HepG2 (cell line): Measurements from ENCODE around the gene STK24.

Experiments used
- ATF7 ChIP-seq, 2 experiments: fragments of 450-650 bp in 1 of 2; sonication (generic) in 1 of 2; formaldehyde crosslinking in 1 of 2; IDR thresholded peaks; 2 replicates each; pipeline versions ENCODE4 v1.4.0 to v1.6.1; 2016 to 2020; ENCODE audit warnings: antibody characterized with exemption in 1 of 2, mild to moderate bottlenecking in 1 of 2, missing genetic modification reagents in 1 of 2
- ATF7-NPFF ChIP-seq: sonication (generic); formaldehyde crosslinking; IDR thresholded peaks from 2 replicates; pipeline ENCODE4 v1.8.1; 2023; ENCODE audit warnings: mild to moderate bottlenecking, low read depth, missing genetic modification reagents, moderate library complexity
- ATM ChIP-seq: fragments of 450-650 bp; IDR thresholded peaks from 2 replicates; pipeline ENCODE4 v1.7.1; 2017; ENCODE audit warnings: mild to moderate bottlenecking, borderline replicate concordance
- EZH2 ChIP-seq: conservative IDR thresholded peaks from 2 replicates; pipeline ENCODE4 v1.6.1; 2012; ENCODE audit warnings: mild to moderate bottlenecking, low read depth, low read length, moderate library complexity
- FLYWCH1 ChIP-seq: sonication (generic); formaldehyde crosslinking; IDR thresholded peaks from 2 replicates; pipeline ENCODE4 v1.8.1; 2023; ENCODE audit warnings: mild to moderate bottlenecking, missing genetic modification reagents
- FOXK1 ChIP-seq: sonication (generic); formaldehyde crosslinking; IDR thresholded peaks from 2 replicates; pipeline ENCODE4 v1.4.0; 2020; ENCODE audit warnings: low read depth, missing genetic modification reagents, borderline replicate concordance
- NFE2L2 ChIP-seq: fragments of 150-350 bp; IDR thresholded peaks from 2 replicates; pipeline ENCODE4 v1.6.1; 2014; ENCODE audit warnings: low read length
- PHF8 ChIP-seq: sonication (generic); formaldehyde crosslinking; IDR thresholded peaks from 2 replicates; pipeline ENCODE4 v1.5.0; 2020; ENCODE audit warnings: missing genetic modification reagents
- PRDM15 ChIP-seq: sonication (generic); formaldehyde crosslinking; IDR thresholded peaks from 2 replicates; pipeline ENCODE4 v1.4.0; 2020; ENCODE audit warnings: missing genetic modification reagents
- RBFOX2 ChIP-seq: fragments of 200-400 bp; formaldehyde crosslinking; IDR thresholded peaks from 2 replicates; pipeline ENCODE4 v1.6.1; 2017; ENCODE audit warnings: low read depth, mild to moderate bottlenecking, low read length
- RXRA ChIP-seq: sonication (generic); formaldehyde crosslinking; IDR thresholded peaks from 2 replicates; pipeline ENCODE4 v1.5.1; 2020; ENCODE audit warnings: missing genetic modification reagents
- ZBTB26 ChIP-seq: IDR thresholded peaks from 2 replicates; pipeline ENCODE4 v1.6.1; 2016; ENCODE audit warnings: missing compliant biosample characterization, missing genetic modification reagents, borderline replicate concordance
- ZNF737 ChIP-seq: sonication (generic); formaldehyde crosslinking; IDR thresholded peaks from 2 replicates; pipeline ENCODE4 v1.5.0; 2020; ENCODE audit warnings: missing genetic modification reagents, mild to moderate bottlenecking, borderline replicate concordance
- TF ChIP-seq, protein P1 (sequence below): sonication (generic); formaldehyde crosslinking; IDR thresholded peaks from 2 replicates; pipeline ENCODE4 v1.5.0; 2020; ENCODE audit warnings: mild to moderate bottlenecking, missing genetic modification reagents, moderate library complexity

- TF ChIP-seq, protein P1, sequence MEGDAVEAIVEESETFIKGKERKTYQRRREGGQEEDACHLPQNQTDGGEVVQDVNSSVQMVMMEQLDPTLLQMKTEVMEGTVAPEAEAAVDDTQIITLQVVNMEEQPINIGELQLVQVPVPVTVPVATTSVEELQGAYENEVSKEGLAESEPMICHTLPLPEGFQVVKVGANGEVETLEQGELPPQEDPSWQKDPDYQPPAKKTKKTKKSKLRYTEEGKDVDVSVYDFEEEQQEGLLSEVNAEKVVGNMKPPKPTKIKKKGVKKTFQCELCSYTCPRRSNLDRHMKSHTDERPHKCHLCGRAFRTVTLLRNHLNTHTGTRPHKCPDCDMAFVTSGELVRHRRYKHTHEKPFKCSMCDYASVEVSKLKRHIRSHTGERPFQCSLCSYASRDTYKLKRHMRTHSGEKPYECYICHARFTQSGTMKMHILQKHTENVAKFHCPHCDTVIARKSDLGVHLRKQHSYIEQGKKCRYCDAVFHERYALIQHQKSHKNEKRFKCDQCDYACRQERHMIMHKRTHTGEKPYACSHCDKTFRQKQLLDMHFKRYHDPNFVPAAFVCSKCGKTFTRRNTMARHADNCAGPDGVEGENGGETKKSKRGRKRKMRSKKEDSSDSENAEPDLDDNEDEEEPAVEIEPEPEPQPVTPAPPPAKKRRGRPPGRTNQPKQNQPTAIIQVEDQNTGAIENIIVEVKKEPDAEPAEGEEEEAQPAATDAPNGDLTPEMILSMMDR (CRISPR knock-in tag) = no peak
- no peak for TF ChIP-seq PRDM15 (CRISPR knock-in tag)
- TF ChIP-seq FOXK1 (CRISPR knock-in tag) = no peak
- TF ChIP-seq RBFOX2 = no peak
- TF ChIP-seq EZH2 = no peak
- TF ChIP-seq ATF7 (IDR thresholded peaks at IDR 0.05) = no peak
- no peak for TF ChIP-seq ATF7 (CRISPR knock-in tag; IDR thresholded peaks at IDR 0.05)
- no peak for TF ChIP-seq FLYWCH1
- no peak for TF ChIP-seq ATM
- no peak for TF ChIP-seq NFE2L2
- no peak for TF ChIP-seq ZNF737 (CRISPR knock-in tag)
- TF ChIP-seq ZBTB26 = no peak
- no peak for TF ChIP-seq PHF8 (CRISPR knock-in tag)
- no peak for TF ChIP-seq ATF7-NPFF (CRISPR knock-in tag)
- TF ChIP-seq RXRA = no peak
These were observed 125.0 kb downstream of the STK24 start for GRCh38 chr13:98451676-98452470.
